HUES6 (cell line): ENCODE data around the gene RIOK3.

Source experiments
- H3K27ac ChIP-seq: 2 replicates; pipeline ENCODE4 v1.7.0; 2013; ENCODE audit warnings: low read depth, mild to moderate bottlenecking, low read length, inconsistent platforms
- H3K27me3 ChIP-seq: 2 replicates; pipeline ENCODE4 v1.6.1; 2013; ENCODE audit warnings: low read length; ENCODE audit not compliant: control insufficient read depth, insufficient read depth
- H3K36me3 ChIP-seq: 2 replicates; pipeline ENCODE4 v1.6.1; 2013; ENCODE audit warnings: low read length; ENCODE audit not compliant: control insufficient read depth, insufficient read depth
- H3K4me1 ChIP-seq: 2 replicates; pipeline ENCODE4 v1.6.1; 2013; ENCODE audit warnings: low read length; ENCODE audit not compliant: control insufficient read depth, insufficient read depth
- H3K4me3 ChIP-seq: 2 replicates; pipeline ENCODE4 v1.5.1; 2013; ENCODE audit warnings: low read depth, low read length
- H3K9ac ChIP-seq: one replicate; pipeline ENCODE4 v1.6.1; 2013; ENCODE audit warnings: mild to moderate bottlenecking, low read length
- H3K9me3 ChIP-seq: 2 replicates; pipeline ENCODE4 v1.6.1; 2013; ENCODE audit warnings: low read depth, low read length; ENCODE audit not compliant: control insufficient read depth, insufficient read depth

Gene RIOK3

DNA sequence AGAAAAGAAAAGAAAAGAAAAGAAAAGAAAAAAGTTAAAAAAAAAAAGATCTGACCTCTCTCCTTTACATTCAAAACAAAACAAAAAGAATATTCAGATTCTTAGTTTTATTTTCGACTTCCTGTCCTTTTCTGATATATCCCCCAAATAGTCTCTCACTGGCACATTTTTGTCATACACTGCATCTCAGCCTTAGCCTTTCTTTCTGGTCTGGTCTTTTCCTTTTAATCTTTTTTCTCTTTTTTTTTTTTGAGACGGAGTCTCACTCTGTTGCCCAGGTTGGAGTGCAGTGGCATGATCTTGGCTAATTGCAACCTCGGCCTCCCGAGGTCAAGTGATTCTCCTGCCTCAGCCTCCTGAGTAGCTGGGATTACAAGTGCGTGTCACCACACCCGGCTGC, 1.6 kb upstream of the RIOK3 start:
- H3K36me3 ChIP-seq, result 0 out of 2 replicates have a peak, but pooled peaks cover 2% of the 10 kb centered on the region
- H3K27ac ChIP-seq, result no peak overlapping the region
- no peaks in the 10 kb centered on the region for H3K27me3 ChIP-seq
- no peak overlapping the region for H3K9ac ChIP-seq
- H3K4me1 ChIP-seq, result peaks cover 11% of the 10 kb centered on the region
- no peak overlapping the region for H3K4me3 ChIP-seq
- no peaks in the 10 kb centered on the region for H3K9me3 ChIP-seq

DNA sequence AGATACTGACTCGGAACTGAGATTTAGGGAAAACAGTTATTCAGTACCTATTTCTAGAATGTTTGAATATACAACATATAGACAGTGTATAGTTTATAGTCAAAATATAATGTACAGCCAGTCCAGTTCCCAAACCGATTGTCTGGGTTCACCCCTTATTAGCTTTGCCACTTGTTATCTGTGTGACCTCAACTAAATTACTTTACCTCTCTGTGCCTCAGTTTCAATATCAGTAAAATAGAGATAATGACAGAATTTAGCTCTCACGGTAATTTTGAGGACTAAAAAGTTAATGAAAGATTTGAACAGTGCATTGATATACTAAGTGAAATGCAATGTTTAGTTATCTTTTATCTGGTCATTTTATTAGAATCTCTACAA, 750 bp upstream of the RIOK3 start:
- Histone ChIP-seq H3K27ac (peak overlapping the region; percentile 24; the same call in 1 of the 2 replicates), H3K9ac (no peak overlapping the region)

DNA sequence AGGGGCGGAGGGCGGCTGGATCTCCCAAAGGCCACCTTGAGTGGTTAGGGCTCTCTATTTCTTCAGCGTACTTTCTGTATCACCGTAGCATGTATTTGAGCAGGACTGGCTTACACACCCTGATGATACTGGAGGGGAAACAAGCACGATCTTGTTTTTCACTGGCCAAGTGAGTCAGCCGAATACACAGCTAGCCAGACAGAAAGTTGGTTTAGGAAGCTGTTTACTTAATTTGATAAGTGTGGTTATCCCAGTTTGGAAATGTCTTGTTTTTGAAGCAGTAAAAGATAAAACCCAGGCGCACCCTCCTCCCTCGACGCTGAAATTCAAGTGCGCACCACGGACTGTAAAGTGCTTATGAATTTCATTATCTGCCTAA, 582 bp downstream of the RIOK3 start:
- H3K9ac ChIP-seq, result peak overlapping the region; percentile 88
- no peaks in the 10 kb centered on the region for H3K27me3 ChIP-seq
- peak overlapping the region; percentile 98 for H3K4me3 ChIP-seq
- H3K36me3 ChIP-seq, result peaks cover 2% of the 10 kb centered on the region; the same call in 1 of the 2 replicates
- no peaks in the 10 kb centered on the region for H3K9me3 ChIP-seq
- no peak overlapping the region; the same call in 1 of the 2 replicates for H3K27ac ChIP-seq
- peaks cover 11% of the 10 kb centered on the region for H3K4me1 ChIP-seq

More for the DNA sequence above, 750 bp upstream of the RIOK3 start:
- peaks cover 11% of the 10 kb centered on the region for H3K4me1 ChIP-seq
- peak overlapping the region; percentile 98 for H3K4me3 ChIP-seq
- H3K36me3 ChIP-seq, result peaks cover 2% of the 10 kb centered on the region; the same call in 1 of the 2 replicates
- H3K9me3 ChIP-seq, result no peaks in the 10 kb centered on the region
- no peaks in the 10 kb centered on the region for H3K27me3 ChIP-seq

DNA sequence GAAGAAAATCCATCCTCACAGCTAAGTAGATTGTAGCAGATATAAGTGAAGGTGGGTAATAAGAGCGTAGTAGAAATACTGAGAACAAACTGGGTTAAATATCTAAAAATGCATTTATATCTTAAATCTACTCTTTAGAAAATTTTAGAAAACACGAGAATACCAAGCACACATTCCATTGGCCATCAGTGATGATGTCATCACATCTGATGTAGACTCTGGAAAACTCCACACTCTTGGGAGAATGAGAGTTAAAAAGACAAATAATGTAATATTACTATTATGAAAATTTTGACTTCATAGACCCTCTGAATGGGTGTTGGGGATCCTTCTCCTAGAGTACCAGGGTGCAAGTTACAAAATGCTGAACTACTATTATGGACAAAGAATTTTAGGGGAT, 3.7 kb downstream of the RIOK3 start:
- Histone ChIP-seq H3K4me3 (no peak overlapping the region), H3K4me1 (peaks cover 11% of the 10 kb centered on the region), H3K27me3 (no peaks in the 10 kb centered on the region), H3K9me3 (no peaks in the 10 kb centered on the region), H3K36me3 (peaks cover 2% of the 10 kb centered on the region), H3K9ac (no peak overlapping the region), H3K27ac (no peak overlapping the region)

DNA sequence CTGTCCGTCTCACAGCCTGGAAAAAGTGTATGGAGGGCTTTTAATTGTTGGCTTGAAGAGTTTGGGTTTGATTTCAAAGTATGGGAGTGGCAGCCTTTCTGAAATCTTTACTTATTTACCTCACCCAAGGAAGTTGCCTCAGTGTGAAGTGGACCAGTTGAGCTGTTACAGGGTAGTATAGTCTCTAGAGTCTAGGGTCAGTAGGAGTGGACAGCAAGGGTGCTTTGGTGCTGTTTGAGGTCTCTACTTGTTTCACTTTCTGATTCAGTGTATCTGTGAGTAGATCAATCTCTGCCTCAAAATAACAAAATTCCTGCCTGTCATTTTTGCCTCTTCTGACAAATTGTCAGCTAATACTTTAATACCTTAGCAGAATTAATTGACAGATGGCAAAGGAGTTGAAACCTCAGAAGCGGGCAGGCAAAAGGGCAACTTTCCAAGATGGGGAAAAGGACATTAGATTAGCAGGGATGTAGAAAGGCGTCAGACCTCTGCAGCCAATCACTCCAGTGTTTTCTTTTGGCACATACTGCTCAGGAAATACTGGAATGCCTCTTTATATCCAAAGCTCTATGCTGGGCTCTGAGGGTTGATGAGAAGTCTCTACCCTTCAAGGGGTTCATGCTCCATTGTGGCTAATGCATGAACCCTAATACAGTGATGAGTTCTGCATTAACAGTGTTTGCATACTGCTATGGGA, 5.9 kb downstream of the RIOK3 start:
- H3K27me3 ChIP-seq, result no peaks in the 10 kb centered on the region
- H3K4me3 ChIP-seq, result no peak overlapping the region
- no peak overlapping the region for H3K27ac ChIP-seq
- H3K9ac ChIP-seq, result no peak overlapping the region
- H3K4me1 ChIP-seq, result peaks cover 5% of the 10 kb centered on the region; the same call in 1 of the 2 replicates
- peaks cover 17% of the 10 kb centered on the region for H3K36me3 ChIP-seq
- no peaks in the 10 kb centered on the region for H3K9me3 ChIP-seq

DNA sequence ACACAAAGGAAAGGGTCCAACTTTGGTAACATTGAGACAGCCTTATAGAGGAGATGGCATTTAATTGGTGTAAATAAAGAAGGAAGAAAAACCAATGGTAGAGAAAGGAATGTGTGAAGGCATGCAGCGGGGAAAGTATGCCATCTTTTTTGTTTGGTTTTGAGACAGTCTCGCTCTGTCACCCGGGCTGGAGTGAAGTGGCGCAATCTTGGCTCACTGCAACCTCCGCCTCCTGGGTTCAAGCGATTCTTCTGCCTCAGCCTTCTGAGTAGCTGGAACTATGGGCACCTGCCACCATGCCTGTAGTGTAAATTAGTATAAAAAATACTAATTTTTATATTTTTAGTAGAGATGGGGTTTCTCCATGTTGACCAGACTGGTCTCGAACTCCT, 6.4 kb downstream of the RIOK3 start:
- Histone ChIP-seq H3K27me3 (no peaks in the 10 kb centered on the region), H3K4me1 (no peaks in the 10 kb centered on the region; the same call in 1 of the 2 replicates), H3K27ac (no peak overlapping the region), H3K9ac (no peak overlapping the region), H3K9me3 (no peaks in the 10 kb centered on the region), H3K4me3 (no peak overlapping the region), H3K36me3 (peaks cover 22% of the 10 kb centered on the region)

DNA sequence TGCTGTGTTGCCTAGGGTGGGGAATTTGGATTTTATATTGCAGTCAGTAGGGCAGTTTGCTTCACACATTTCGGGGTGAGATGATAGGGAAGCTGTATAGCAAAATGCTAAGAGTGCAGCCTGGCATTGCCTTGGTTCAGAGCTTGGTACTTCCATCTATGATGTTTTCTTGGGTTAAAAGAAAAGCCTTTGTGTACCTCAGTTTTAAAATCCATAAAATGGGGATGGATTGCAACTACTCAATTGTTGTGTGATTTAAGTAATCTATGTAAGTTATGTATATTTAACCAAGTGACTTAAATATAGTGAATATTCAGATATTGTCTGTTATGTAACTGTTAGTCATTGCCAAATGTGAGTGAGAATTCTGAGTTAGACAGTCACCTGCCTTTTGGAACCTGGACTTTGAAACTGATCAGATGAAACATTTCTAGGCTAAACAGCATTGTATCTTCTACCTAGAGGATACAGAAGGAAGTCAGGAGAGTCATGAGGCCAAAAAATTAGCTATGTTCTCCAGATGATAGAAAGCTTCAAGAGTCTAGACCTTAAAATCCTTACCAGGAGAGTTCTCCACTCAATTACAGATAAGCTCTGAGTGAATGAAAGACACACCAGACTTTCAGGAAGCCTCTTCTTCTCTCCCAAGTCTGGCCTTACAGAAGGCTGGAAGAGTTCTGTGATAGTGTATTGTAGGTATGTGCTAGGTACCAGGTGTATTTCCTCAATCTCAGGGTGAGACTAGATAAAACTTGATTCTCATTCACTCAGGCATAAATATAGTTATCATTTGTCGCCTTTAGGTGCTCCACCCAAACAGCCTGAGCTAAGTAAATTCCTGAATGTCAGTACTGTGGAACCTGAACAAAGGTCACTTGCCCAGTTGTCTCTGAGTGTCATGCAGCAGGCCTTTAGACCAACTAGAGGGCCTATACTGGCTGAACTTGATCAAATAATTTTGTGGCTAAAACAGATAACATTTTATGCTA, 7.5 kb downstream of the RIOK3 start:
- Histone ChIP-seq H3K9me3 (no peaks in the 10 kb centered on the region), H3K9ac (no peak overlapping the region), H3K4me3 (no peak overlapping the region), H3K36me3 (peaks cover 31% of the 10 kb centered on the region), H3K27ac (no peak overlapping the region), H3K27me3 (no peaks in the 10 kb centered on the region), H3K4me1 (no peaks in the 10 kb centered on the region; the same call in 1 of the 2 replicates)

DNA sequence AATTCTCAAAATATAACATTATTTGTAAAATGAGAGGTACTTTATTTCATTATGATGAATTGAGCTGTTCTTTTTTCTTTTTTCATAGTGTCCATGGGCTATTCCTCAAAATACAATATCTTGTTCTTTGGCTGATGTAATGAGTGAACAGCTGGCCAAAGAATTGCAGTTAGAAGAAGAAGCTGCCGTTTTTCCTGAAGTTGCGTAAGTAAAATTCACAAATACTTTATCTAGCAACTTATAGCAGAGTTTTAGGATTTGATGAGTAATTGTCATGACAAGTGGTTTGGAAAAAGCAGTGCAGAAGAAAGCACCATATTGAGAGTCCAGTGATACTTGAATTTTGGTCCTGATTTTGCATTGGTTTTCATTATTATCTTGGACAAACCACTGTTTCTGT, 9.8 kb downstream of the RIOK3 start:
- Histone ChIP-seq H3K27ac (no peak overlapping the region), H3K9ac (no peak overlapping the region), H3K4me3 (no peak overlapping the region), H3K36me3 (peaks cover 51% of the 10 kb centered on the region), H3K4me1 (no peaks in the 10 kb centered on the region; the same call in 1 of the 2 replicates), H3K9me3 (no peaks in the 10 kb centered on the region), H3K27me3 (no peaks in the 10 kb centered on the region)

DNA sequence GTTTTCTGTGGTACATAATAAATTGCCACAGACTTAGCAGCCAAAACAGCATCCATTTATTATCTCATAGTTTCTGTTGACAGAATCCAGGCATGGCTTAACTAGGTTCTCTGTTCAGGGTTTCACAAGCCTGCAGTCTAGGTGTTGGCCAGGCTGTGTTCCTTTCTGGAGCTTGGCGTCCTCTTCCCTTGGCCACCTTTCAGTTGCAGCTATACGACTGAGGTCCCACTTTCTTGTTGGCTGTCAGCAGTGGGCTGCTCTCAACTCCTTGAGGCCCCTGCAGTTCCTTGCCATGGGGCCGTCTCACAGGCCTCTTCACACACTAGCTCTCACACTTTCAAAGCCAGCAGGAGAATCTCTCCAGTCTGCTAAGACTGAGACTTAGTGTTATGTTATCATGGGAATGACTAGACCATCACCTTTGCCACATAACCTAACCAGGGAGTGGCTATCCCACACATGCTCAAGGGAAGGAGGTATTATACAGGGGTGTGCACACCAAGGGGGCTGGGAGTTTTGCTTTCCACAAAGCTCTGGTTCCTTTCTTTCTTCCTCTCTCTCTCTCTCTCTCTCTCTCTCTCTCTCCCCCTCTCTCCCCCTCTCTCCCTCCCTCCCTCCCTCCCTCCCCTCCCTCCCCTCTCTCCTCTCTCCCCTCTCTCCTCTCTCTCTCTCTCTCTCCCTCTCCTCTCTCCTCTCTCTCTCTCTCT, 15.8 kb downstream of the RIOK3 start:
- Histone ChIP-seq H3K4me3 (no peak overlapping the region), H3K27ac (no peak overlapping the region), H3K9me3 (no peaks in the 10 kb centered on the region), H3K9ac (no peak overlapping the region), H3K27me3 (no peaks in the 10 kb centered on the region), H3K36me3 (peaks cover 85% of the 10 kb centered on the region), H3K4me1 (no peaks in the 10 kb centered on the region)

DNA sequence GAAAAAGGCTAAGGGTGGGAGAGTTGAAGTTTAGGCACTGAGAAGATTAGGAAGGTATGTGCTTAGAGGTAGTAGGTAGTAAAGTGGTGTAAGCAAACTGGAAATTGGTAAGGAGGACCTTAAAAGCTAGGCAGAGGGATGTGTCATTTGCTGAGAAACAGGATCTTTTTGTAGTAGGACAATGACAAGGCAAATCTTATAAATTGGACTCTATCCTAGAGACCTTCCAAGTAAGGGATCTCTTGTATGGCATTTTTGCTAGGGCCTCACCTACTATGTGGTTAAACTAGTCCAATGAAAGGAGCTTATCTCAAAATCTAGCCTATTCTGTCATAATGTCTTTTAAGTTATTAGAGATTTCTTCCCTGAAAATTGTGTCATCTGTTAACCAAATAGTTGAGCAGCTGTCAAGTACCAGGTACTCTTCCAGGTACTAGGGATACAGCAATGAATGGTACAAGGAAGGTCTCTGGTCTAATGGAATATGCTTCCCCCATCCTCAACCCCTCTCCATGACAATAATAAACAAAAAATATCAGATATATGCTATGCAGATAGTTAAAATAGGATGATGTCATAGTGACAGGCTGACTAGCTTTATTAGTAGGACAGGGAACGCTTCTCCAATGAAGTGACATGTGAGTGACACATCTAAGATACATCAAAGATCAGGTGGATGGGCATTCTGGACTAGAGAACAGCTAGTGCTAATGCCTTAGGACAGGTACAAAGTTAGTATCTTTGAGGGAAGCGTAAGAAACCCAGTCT, 17.7 kb downstream of the RIOK3 start:
- H3K9me3 ChIP-seq, result no peaks in the 10 kb centered on the region
- H3K36me3 ChIP-seq, result peaks cover 85% of the 10 kb centered on the region
- no peak overlapping the region for H3K4me3 ChIP-seq
- no peaks in the 10 kb centered on the region for H3K27me3 ChIP-seq
- H3K9ac ChIP-seq, result no peak overlapping the region
- H3K4me1 ChIP-seq, result no peaks in the 10 kb centered on the region
- no peak overlapping the region for H3K27ac ChIP-seq
